Neural cell (in vitro differentiated cells): Measurements from ENCODE around the gene MSGN1. TPM values are rescaled to one million over a fixed set of nuclear protein-coding genes. Genes with fewer than 3 reads are reported as not detected.

ENCODE experiments used
- H2AFZ ChIP-seq: fragments of 200-600, 300-800 bp; sonication (generic), shearing (Covaris generic); 2 replicates; pipeline ENCODE4 v1.6.0; 2014; ENCODE audit warnings: low read depth, mild to moderate bottlenecking, antibody characterized with exemption, low read length, moderate library complexity
- H3F3A ChIP-seq: fragments of 200-600 bp; shearing (Covaris generic); 2 replicates; pipeline ENCODE4 v1.6.1; 2016; ENCODE audit warnings: mild to moderate bottlenecking, moderate library complexity, mixed read lengths, antibody characterized with exemption, low read length; ENCODE audit not compliant: insufficient read depth, poor library complexity, severe bottlenecking
- H3K27ac ChIP-seq: fragments of 200-600, 300-800 bp; sonication (generic), shearing (Covaris generic); 2 replicates; pipeline ENCODE4 v1.5.1; 2014; ENCODE audit warnings: mild to moderate bottlenecking, low read length, moderate library complexity
- H3K27me3 ChIP-seq: fragments of 300-800, 200-600 bp; sonication (generic), shearing (Covaris generic); 2 replicates; pipeline ENCODE4 v1.6.0; 2014; ENCODE audit warnings: mild to moderate bottlenecking, low read depth, low read length, moderate library complexity; ENCODE audit not compliant: insufficient read depth
- H3K36me3 ChIP-seq: fragments of 300-800, 200-600 bp; sonication (generic), shearing (Covaris generic); 2 replicates; pipeline ENCODE4 v1.5.1; 2014; ENCODE audit warnings: mild to moderate bottlenecking, antibody characterized with exemption, low read length, moderate library complexity; ENCODE audit not compliant: insufficient read depth
- H3K4me2 ChIP-seq: fragments of 300-800, 200-600 bp; sonication (generic), shearing (Covaris generic); 2 replicates; pipeline ENCODE4 v1.6.0; 2014; ENCODE audit warnings: mild to moderate bottlenecking, low read length
- H3K4me3 ChIP-seq: fragments of 300-800, 200-600 bp; sonication (generic), shearing (Covaris generic); 2 replicates; pipeline ENCODE4 v1.5.1; 2014; ENCODE audit warnings: mild to moderate bottlenecking, low read length, moderate library complexity
- H3K79me2 ChIP-seq: fragments of 200-600 bp; shearing (Covaris generic); replicated peaks from 2 replicates; pipeline ENCODE4 v1.6.0; 2014; ENCODE audit warnings: mild to moderate bottlenecking, low read length, moderate library complexity; ENCODE audit not compliant: insufficient read depth
- H3K9ac ChIP-seq: fragments of 300-800, 200-600 bp; sonication (generic), shearing (Covaris generic); 2 replicates; pipeline ENCODE4 v1.6.1; 2016; ENCODE audit warnings: mild to moderate bottlenecking, low read length, mixed read lengths
- H3K9me2 ChIP-seq: fragments of 200-600 bp; shearing (Covaris generic); 2 replicates; pipeline ENCODE4 v1.6.1; 2016; ENCODE audit warnings: mild to moderate bottlenecking, low read length, mixed read lengths; ENCODE audit not compliant: insufficient read depth
- H3K9me3 ChIP-seq: fragments of 200-600, 300-800 bp; sonication (generic), shearing (Covaris generic); 2 replicates; pipeline ENCODE4 v1.6.1; 2016; ENCODE audit warnings: mild to moderate bottlenecking, mixed run types, low read length, moderate library complexity, mixed read lengths
- H4K20me1 ChIP-seq: fragments of 200-600 bp; shearing (Covaris generic); 2 replicates; pipeline ENCODE4 v1.6.1; 2016; ENCODE audit warnings: mild to moderate bottlenecking, mixed run types; ENCODE audit not compliant: insufficient read depth
- CTCF ChIP-seq: fragments of 450-650 bp; IDR thresholded peaks from 2 replicates; pipeline ENCODE4 v1.5.1; 2014; ENCODE audit warnings: antibody characterized with exemption, mild to moderate bottlenecking, moderate library complexity; ENCODE audit not compliant: poor library complexity, severe bottlenecking
- EP300 ChIP-seq: fragments of 450-650 bp; conservative IDR thresholded peaks from 2 replicates; pipeline ENCODE4 v1.6.1; 2014; ENCODE audit warnings: antibody characterized with exemption, mild to moderate bottlenecking, moderate library complexity; ENCODE audit not compliant: poor library complexity, severe bottlenecking
- EZH2 ChIP-seq: fragments of 200-600, 300-800 bp; shearing (Covaris generic), sonication (generic); IDR thresholded peaks from 2 replicates; pipeline ENCODE4 v1.6.1; 2014; ENCODE audit warnings: antibody characterized with exemption, low read length, borderline replicate concordance, mild to moderate bottlenecking; ENCODE audit not compliant: insufficient read depth, poor library complexity, severe bottlenecking
- MXI1 ChIP-seq: fragments of 450-650 bp; conservative IDR thresholded peaks from 2 replicates; pipeline ENCODE4 v1.6.1; 2014; ENCODE audit warnings: antibody characterized with exemption, mild to moderate bottlenecking; ENCODE audit not compliant: poor library complexity, severe bottlenecking
- POLR2AphosphoS5 ChIP-seq: IDR thresholded peaks from 2 replicates; pipeline ENCODE4 v1.6.1; 2012
- RAD21 ChIP-seq: fragments of 450-650 bp; conservative IDR thresholded peaks from 2 replicates; pipeline ENCODE4 v1.6.1; 2014; ENCODE audit warnings: antibody characterized with exemption, mild to moderate bottlenecking, moderate library complexity
- REST ChIP-seq: IDR thresholded peaks from 2 replicates; pipeline ENCODE4 v1.6.1; 2012; ENCODE audit warnings: borderline replicate concordance
- SMC3 ChIP-seq: fragments of 450-650 bp; conservative IDR thresholded peaks from 2 replicates; pipeline ENCODE4 v1.6.1; 2014; ENCODE audit warnings: antibody characterized with exemption, mild to moderate bottlenecking, moderate library complexity; ENCODE audit not compliant: poor library complexity
- TAF1 ChIP-seq: IDR thresholded peaks from 2 replicates; pipeline ENCODE4 v1.6.1; 2012; ENCODE audit warnings: low read depth
- polyA plus RNA-seq: library from polyadenylated mRNA; depleted of rRNA; stranded (reverse); fragments of >200 nt; gene quantifications from 2 replicates; pipeline ENCODE4 v1.2.3, GENCODE V29; 2014

MSGN1 gene
- polyA plus RNA-seq, 1 donor from 2014 or later: not detected

GRCh38 chr2:17830053-17831034 is 14.1 kb downstream of the MSGN1 start:
- peak overlapping the region; percentile 31 for H3K4me3 ChIP-seq
- no peak overlapping the region for H2AFZ ChIP-seq
- no peak overlapping the region for H3K27ac ChIP-seq
- peak; percentile 20 for TF ChIP-seq RAD21
- TF ChIP-seq CTCF: peak; percentile 59
- no peak for TF ChIP-seq SMC3
- H3F3A ChIP-seq: no peaks in the 10 kb centered on the region
- no peaks in the 10 kb centered on the region for H4K20me1 ChIP-seq
- no peak overlapping the region for H3K9ac ChIP-seq
- H3K9me3 ChIP-seq: no peaks in the 10 kb centered on the region
- no peak overlapping the region for H3K4me2 ChIP-seq
- no peaks in the 10 kb centered on the region for H3K27me3 ChIP-seq
- no peaks in the 10 kb centered on the region for H3K36me3 ChIP-seq
- no peaks in the 10 kb centered on the region for H3K9me2 ChIP-seq
- H3K79me2 ChIP-seq: no peaks in the 10 kb centered on the region

GRCh38 chr2:17835516-17835915 is 19.3 kb downstream of the MSGN1 start:
- no peaks in the 10 kb centered on the region for H3F3A ChIP-seq
- H3K4me3 ChIP-seq: no peak overlapping the region

More at GRCh38 chr2:17835516-17835915, 19.3 kb downstream of the MSGN1 start:
- Histone ChIP-seq H3K79me2 (no peaks in the 10 kb centered on the region), H3K9me3 (no peaks in the 10 kb centered on the region), H3K36me3 (no peaks in the 10 kb centered on the region), H4K20me1 (no peaks in the 10 kb centered on the region), H2AFZ (no peak overlapping the region), H3K27ac (no peak overlapping the region), H3K4me2 (no peak overlapping the region), H3K9ac (no peak overlapping the region), H3K9me2 (no peaks in the 10 kb centered on the region), H3K27me3 (no peaks in the 10 kb centered on the region)
- TF ChIP-seq REST: no peak
- no peak for TF ChIP-seq EP300
- no peak for TF ChIP-seq MXI1
- no peak for TF ChIP-seq POLR2AphosphoS5
- TF ChIP-seq SMC3: no peak
- no peak for TF ChIP-seq TAF1
- no peak for TF ChIP-seq RAD21
- TF ChIP-seq CTCF: no peak
- no peak for TF ChIP-seq EZH2
